Hepatocyte (in vitro differentiated cells): Measurements from ENCODE around the gene TRIM10. TPM values are rescaled to one million over a fixed set of nuclear protein-coding genes. Genes with fewer than 3 reads are reported as not detected.

Source experiments
- DNase-seq: peaks from one replicate; pipeline ENCODE4 v3.0.0-alpha.2; 2016; ENCODE audit warnings: low spot score
- H2AFZ ChIP-seq: fragments of 200-600 bp; sonication (generic); 2 replicates; pipeline ENCODE4 v1.6.0; 2016; ENCODE audit warnings: antibody characterized with exemption, mild to moderate bottlenecking
- H3K27ac ChIP-seq: fragments of 200-600 bp; sonication (generic); 2 replicates; pipeline ENCODE4 v1.5.1; 2016; ENCODE audit warnings: mild to moderate bottlenecking
- H3K27me3 ChIP-seq: fragments of 200-600 bp; sonication (generic); 2 replicates; pipeline ENCODE4 v1.6.1; 2016
- H3K36me3 ChIP-seq: fragments of 200-600 bp; sonication (generic); replicated peaks from 2 replicates; pipeline ENCODE4 v1.5.1; 2016; ENCODE audit warnings: low read depth; ENCODE audit not compliant: insufficient read depth
- H3K4me1 ChIP-seq: fragments of 200-600 bp; sonication (generic); 2 replicates; pipeline ENCODE4 v1.5.1; 2016; ENCODE audit warnings: mild to moderate bottlenecking, moderate library complexity; ENCODE audit not compliant: insufficient read depth
- H3K4me2 ChIP-seq: fragments of 200-600 bp; sonication (generic); 2 replicates; pipeline ENCODE4 v1.6.0; 2016
- H3K4me3 ChIP-seq: fragments of 200-600 bp; sonication (generic); 2 replicates; pipeline ENCODE4 v1.5.1; 2016; ENCODE audit warnings: mild to moderate bottlenecking
- H3K79me2 ChIP-seq: fragments of 200-600 bp; sonication (generic); 2 replicates; pipeline ENCODE4 v1.6.0; 2017; ENCODE audit warnings: mild to moderate bottlenecking
- H3K9me2 ChIP-seq: fragments of 200-600 bp; sonication (generic); replicated peaks from 2 replicates; pipeline ENCODE4 v1.6.0; 2017; ENCODE audit warnings: mild to moderate bottlenecking; ENCODE audit not compliant: insufficient read depth
- H3K9me3 ChIP-seq: fragments of 200-600 bp; sonication (generic); 2 replicates; pipeline ENCODE4 v1.5.1; 2016; ENCODE audit warnings: low read depth, mild to moderate bottlenecking
- H4K20me1 ChIP-seq: fragments of 200-600 bp; sonication (generic); 2 replicates; pipeline ENCODE4 v1.6.0; 2016; ENCODE audit warnings: mild to moderate bottlenecking; ENCODE audit not compliant: insufficient read depth, poor library complexity, severe bottlenecking
- EZH2 ChIP-seq: fragments of 200-600 bp; sonication (generic); IDR thresholded peaks from 2 replicates; pipeline ENCODE4 v1.6.1; 2016; ENCODE audit warnings: antibody characterized with exemption, mild to moderate bottlenecking, borderline replicate concordance
- EZH2phosphoT487 ChIP-seq: fragments of 200-600 bp; sonication (generic); IDR thresholded peaks from one replicate; pipeline ENCODE4 v1.6.1; 2018; ENCODE audit warnings: antibody characterized with exemption, mild to moderate bottlenecking, low read depth, moderate library complexity; ENCODE audit not compliant: unreplicated experiment, severe bottlenecking
- WGBS: methylation state at CpG from one replicate; pipeline ENCODE4 v1.1.6; 2016; ENCODE audit warnings: low lambda C conversion rate; ENCODE audit errors: missing lambda C conversion rate; 5-methylcytosine and 5-hydroxymethylcytosine counted together
- polyA plus RNA-seq: library from polyadenylated mRNA; unstranded; fragments of >200 nt; fragmentation: Nextera tagmentation; extraction: Ambion mirVana; gene quantifications from 2 replicates; pipeline ENCODE4 v1.2.1, GENCODE V29; 2016
- total RNA-seq: library from RNA; depleted of rRNA; stranded (reverse); fragments of >200 nt; gene quantifications from 2 replicates; pipeline ENCODE4 v1.2.3, GENCODE V29; 2014
- TF ChIP-seq, protein P1 (sequence below): fragments of 200-600 bp; sonication (generic); IDR thresholded peaks from 2 replicates; pipeline ENCODE4 v1.5.1; 2016; ENCODE audit warnings: antibody characterized with exemption, mild to moderate bottlenecking; ENCODE audit not compliant: poor library complexity

Gene TRIM10
- total and polyA plus RNA-seq, 2 experiments from 2014 or later, result 0.27 to 1.1 TPM

DNA sequence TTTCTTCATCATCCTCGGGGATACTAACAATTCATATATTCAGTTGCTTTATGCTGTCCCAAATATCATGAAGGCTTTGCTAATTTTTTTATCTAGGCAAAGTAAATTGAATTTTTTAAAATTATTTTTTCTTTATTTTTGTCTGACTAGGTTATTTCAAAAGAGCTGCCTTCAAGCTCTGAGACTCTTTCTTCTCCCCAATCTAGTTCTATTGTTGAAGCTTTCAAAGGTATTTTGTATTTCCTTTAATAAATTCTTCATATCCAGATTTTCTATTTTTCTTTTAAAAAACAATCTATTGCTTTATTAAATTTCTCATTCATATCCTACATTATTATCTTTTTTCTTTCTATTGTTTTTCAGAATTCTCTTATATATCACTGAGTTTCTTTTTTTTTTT is 19.1 kb upstream of the TRIM10 start:
- no peaks in the 10 kb centered on the region for H3K4me1 ChIP-seq
- DNase-seq, result no peak
- H2AFZ ChIP-seq, result no peak overlapping the region
- no peaks in the 10 kb centered on the region for H3K36me3 ChIP-seq
- no peak overlapping the region for H3K4me3 ChIP-seq
- TF ChIP-seq EZH2, result no peak
- TF ChIP-seq EZH2phosphoT487, result no peak
- TF ChIP-seq, protein P1, sequence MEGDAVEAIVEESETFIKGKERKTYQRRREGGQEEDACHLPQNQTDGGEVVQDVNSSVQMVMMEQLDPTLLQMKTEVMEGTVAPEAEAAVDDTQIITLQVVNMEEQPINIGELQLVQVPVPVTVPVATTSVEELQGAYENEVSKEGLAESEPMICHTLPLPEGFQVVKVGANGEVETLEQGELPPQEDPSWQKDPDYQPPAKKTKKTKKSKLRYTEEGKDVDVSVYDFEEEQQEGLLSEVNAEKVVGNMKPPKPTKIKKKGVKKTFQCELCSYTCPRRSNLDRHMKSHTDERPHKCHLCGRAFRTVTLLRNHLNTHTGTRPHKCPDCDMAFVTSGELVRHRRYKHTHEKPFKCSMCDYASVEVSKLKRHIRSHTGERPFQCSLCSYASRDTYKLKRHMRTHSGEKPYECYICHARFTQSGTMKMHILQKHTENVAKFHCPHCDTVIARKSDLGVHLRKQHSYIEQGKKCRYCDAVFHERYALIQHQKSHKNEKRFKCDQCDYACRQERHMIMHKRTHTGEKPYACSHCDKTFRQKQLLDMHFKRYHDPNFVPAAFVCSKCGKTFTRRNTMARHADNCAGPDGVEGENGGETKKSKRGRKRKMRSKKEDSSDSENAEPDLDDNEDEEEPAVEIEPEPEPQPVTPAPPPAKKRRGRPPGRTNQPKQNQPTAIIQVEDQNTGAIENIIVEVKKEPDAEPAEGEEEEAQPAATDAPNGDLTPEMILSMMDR, result no peak
- peaks cover 24% of the 10 kb centered on the region for H3K27me3 ChIP-seq
- H3K4me2 ChIP-seq, result no peak overlapping the region
- whole genome bisulfite sequencing, result 96% methylated on average over 1 of the region's 1 CpG
- peaks cover 5% of the 10 kb centered on the region for H3K9me3 ChIP-seq
- H3K27ac ChIP-seq, result no peak overlapping the region
- H3K79me2 ChIP-seq, result no peaks in the 10 kb centered on the region
- H3K9me2 ChIP-seq, result no peaks in the 10 kb centered on the region
- H4K20me1 ChIP-seq, result no peaks in the 10 kb centered on the region

DNA sequence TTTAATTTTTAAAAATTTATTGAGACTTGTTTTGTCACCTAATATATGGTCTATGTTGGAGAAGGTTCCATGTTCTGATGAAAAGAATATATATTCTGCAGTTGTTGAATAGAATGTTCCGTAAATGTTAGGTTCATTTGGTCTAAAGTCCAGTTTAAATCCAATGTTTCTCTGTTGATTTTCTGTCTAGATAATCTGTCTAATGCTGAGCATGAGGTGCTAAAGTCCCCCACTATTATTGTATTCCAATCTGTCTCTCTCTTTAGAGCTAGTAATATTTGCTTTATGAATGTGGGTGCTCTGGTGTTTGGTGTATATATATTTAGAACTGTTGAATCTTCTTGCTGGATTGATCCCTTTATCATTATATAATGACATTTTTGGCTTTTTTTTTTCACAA is 17.8 kb upstream of the TRIM10 start:
- Histone ChIP-seq H3K9me3 (peaks cover 5% of the 10 kb centered on the region), H4K20me1 (no peaks in the 10 kb centered on the region), H3K9me2 (no peaks in the 10 kb centered on the region), H3K79me2 (no peaks in the 10 kb centered on the region), H3K36me3 (no peaks in the 10 kb centered on the region), H3K27ac (no peak overlapping the region), H2AFZ (no peak overlapping the region), H3K27me3 (peaks cover 37% of the 10 kb centered on the region), H3K4me2 (no peak overlapping the region), H3K4me1 (no peaks in the 10 kb centered on the region), H3K4me3 (no peak overlapping the region)
- no peak for TF ChIP-seq EZH2phosphoT487
- TF ChIP-seq, protein P1, result no peak
- TF ChIP-seq EZH2, result no peak
- 86% methylated on average over 1 of the region's 1 CpG for WGBS
- no peak for DNase-seq

DNA sequence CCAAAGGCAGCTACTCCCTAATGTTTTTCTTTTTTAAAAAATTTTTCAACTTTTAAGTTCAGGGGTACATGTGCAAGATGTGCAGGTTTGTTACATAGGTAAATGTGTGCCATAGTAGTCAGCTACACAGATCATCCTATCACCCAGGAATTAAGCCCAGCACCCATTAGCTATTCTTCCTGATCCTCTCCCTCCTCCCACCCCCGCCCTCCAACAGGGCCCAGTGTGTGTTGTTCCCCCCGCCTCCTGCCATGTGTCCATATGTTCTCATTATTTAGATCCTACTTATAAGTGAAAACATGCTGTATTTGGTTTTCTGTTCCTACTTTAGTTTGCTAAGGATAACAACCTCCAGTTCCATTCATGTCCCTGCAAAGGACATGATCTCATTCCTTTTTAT is 14.8 kb upstream of the TRIM10 start:
- peaks cover 66% of the 10 kb centered on the region for H3K27me3 ChIP-seq
- 58% methylated on average over 2 of the region's 2 CpGs for WGBS

More for the DNA sequence above, 14.8 kb upstream of the TRIM10 start:
- no peak for DNase-seq
- Histone ChIP-seq H3K79me2 (no peaks in the 10 kb centered on the region), H3K4me3 (no peak overlapping the region), H4K20me1 (no peaks in the 10 kb centered on the region), H3K27ac (no peak overlapping the region), H3K9me2 (no peaks in the 10 kb centered on the region), H3K4me2 (no peak overlapping the region), H3K36me3 (no peaks in the 10 kb centered on the region), H3K4me1 (no peaks in the 10 kb centered on the region), H3K9me3 (peaks cover 5% of the 10 kb centered on the region), H2AFZ (no peak overlapping the region)
- TF ChIP-seq EZH2 (no peak), EZH2phosphoT487 (no peak)
- TF ChIP-seq, protein P1, result no peak
